Thoracic aorta (tissue), 2 donors: ENCODE measurements around the gene ZNF689. TPM values are rescaled to one million over a fixed set of nuclear protein-coding genes. Genes with fewer than 3 reads are reported as not detected.

Experiments
- ATAC-seq: fragments of 150-250 bp; one replicate; pipeline ENCODE4 v1.8.0; 2017; ENCODE audit warnings: low read depth; ENCODE audit not compliant: insufficient number of reproducible peaks, low FRiP score
- DNase-seq: peaks from one replicate; pipeline ENCODE4 v3.0.0-alpha.2; 2020; ENCODE audit warnings: low spot score
- H3K27ac ChIP-seq, 2 donors: fragments of 200-600 bp; sonication (generic); 1 replicate in 1 of 2; 2 replicates in 1 of 2; pipeline ENCODE4 v1.5.1; 2016; ENCODE audit warnings: mild to moderate bottlenecking in 2 of 2, moderate library complexity in 2 of 2
- H3K27me3 ChIP-seq: fragments of 200-600 bp; sonication (generic); replicated peaks from 2 replicates; pipeline ENCODE4 v1.6.0; 2016; ENCODE audit warnings: mild to moderate bottlenecking; ENCODE audit not compliant: insufficient read depth
- H3K36me3 ChIP-seq: fragments of 200-600 bp; sonication (generic); one replicate; pipeline ENCODE4 v1.5.1; 2016
- H3K4me1 ChIP-seq, 2 donors: fragments of 200-600 bp; sonication (generic); 1 replicate in 1 of 2; 2 replicates in 1 of 2; pipeline versions ENCODE4 v1.5.1 to v1.6.0; 2016; ENCODE audit warnings: low read depth in 2 of 2, mild to moderate bottlenecking in 1 of 2; ENCODE audit not compliant: control insufficient read depth in 1 of 2
- H3K4me3 ChIP-seq: fragments of 200-600 bp; sonication (generic); 2 replicates; pipeline ENCODE4 v1.5.1; 2016; ENCODE audit warnings: mild to moderate bottlenecking
- H3K9me3 ChIP-seq: fragments of 200-600 bp; sonication (generic); 2 replicates; pipeline ENCODE4 v1.5.1; 2016
- CTCF ChIP-seq: fragments of 200-600 bp; sonication (generic); IDR thresholded peaks from one replicate; pipeline ENCODE4 v1.5.1; 2019; ENCODE audit warnings: antibody characterized with exemption
- total RNA-seq, 2 donors: library from RNA; depleted of rRNA; stranded (reverse); fragments of >200 nt; gene quantifications; one replicate each; pipeline versions ENCODE4 v1.1.0 to v1.2.3, GENCODE V29; 2016

ZNF689 gene
- total RNA-seq, 2 donors from 2014 or later: 7.4 to 17.0 TPM

DNA sequence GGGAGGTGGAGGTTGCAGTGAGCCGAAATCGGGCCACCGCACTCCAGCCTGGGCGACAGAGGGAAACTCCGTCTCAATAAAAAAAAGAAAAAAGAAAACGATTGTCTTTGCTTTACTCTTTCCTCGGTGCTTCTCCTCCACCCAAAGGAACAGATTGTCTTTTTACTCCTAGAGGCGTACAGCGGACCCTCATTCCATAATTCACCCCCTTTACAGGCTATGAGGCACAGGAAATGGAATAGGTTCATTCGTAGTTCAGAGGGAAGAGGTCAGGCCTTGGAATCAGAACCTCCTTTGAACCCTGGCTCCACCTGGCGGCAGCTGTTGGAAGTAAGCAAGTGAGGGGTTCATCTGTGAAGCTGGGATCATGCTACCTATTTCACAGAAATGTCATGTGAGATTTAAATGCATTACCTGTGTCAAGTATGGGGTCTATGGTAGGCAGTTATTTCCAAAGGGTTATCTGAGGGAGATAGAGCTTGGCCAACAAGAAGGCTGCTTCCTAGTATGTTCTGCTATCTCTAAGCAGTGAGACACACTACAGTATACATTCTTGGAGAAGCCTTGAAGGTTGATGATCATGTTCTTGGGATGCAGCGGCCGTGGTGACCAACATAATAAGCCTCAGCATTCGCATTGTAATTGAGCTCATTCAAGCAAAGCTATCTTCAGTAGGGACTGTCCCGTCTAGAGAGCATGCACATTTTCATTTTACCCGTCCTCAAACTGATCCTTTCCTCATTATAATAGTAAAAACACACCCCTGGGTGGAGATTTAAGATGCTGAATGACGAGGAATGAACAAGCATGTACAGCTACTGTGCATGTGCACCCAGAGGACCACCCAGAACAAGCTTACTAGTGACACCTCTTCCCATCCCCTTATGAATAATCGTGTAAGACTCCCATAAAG, 18.7 kb upstream of the ZNF689 start:
- Histone ChIP-seq H3K27ac (no peak overlapping the region), H3K4me3 (peak overlapping the region; percentile 57)

DNA sequence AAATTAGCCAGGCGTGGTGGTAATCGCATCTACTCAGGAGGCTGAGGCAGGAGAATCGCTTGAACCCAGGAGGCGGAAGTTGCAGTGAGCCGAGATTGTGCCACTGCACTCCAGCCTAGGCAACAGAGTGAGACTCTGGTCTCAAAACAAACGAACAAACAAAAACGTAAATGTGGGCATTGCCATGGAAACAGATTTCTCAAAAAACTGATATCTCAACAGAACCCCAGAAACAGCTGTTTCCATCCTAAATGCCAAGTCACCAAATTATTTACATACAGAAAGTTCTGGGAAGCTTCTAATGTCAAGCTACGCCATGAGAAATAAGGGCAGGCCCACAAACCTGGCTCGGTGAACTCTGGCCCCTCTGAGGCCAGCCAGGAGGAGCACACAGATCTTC, 16.0 kb upstream of the ZNF689 start:
- DNase-seq (no peak), ATAC-seq (no peak)
- no peaks in the 10 kb centered on the region for H3K9me3 ChIP-seq
- H3K4me1 ChIP-seq: no peaks in the 10 kb centered on the region
- H3K27ac ChIP-seq: no peak overlapping the region
- TF ChIP-seq CTCF: no peak
- H3K36me3 ChIP-seq: no peaks in the 10 kb centered on the region
- no peaks in the 10 kb centered on the region for H3K27me3 ChIP-seq
- no peak overlapping the region for H3K4me3 ChIP-seq

More for the DNA sequence above, 18.7 kb upstream of the ZNF689 start:
- Histone ChIP-seq H3K9me3 (no peaks in the 10 kb centered on the region), H3K27me3 (no peaks in the 10 kb centered on the region), H3K4me1 (peaks cover 0 to 4% of the 10 kb centered on the region in 2 donors), H3K36me3 (no peaks in the 10 kb centered on the region)
- ATAC-seq (peak; percentile 63), DNase-seq (peak; percentile 55)
- TF ChIP-seq CTCF: peak; percentile 83

DNA sequence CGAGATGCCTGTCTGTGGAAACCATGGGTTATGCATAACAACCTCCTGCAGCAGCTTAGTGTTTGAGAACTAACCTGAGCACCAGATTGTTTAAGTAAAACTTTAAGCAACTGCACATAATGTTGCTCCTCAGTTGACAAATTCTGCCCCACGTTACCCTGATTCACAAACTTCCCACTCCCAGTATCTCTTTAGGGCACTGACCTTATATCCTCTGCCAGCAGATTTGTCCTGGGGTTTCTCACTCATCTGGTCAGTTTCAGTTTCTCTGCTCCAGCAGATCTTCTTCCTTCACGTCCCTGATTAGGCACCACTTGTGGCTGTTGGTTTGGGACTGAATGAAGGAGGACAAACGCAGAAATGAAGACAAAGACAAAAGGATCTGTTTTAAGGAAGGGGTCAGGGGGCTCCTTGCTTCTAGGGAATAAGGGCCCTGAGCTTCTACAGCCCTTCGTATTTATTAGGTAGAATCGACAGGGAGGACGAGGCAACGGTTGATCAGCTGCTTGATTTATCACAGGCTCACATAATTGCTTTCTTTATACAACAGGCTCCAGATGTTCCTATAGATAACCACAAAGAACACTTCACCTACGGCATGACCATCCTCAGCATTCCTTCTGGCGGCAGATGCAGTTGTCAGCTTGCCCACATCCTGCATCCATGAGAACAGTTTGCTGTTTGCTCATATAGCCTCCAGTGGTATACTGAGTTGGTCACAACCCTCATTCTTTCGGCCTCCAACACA, 13.5 kb upstream of the ZNF689 start:
- Histone ChIP-seq H3K9me3 (no peaks in the 10 kb centered on the region), H3K4me3 (no peak overlapping the region), H3K27ac (no peak overlapping the region), H3K36me3 (no peaks in the 10 kb centered on the region), H3K27me3 (no peaks in the 10 kb centered on the region), H3K4me1 (no peaks in the 10 kb centered on the region)
- no peak for TF ChIP-seq CTCF
- no peak for ATAC-seq
- no peak for DNase-seq

GRCh38 chr16:30622455-30623032, 12.4 kb upstream of the ZNF689 start:
- Histone ChIP-seq H3K27ac (no peak overlapping the region), H3K9me3 (no peaks in the 10 kb centered on the region), H3K27me3 (no peaks in the 10 kb centered on the region), H3K36me3 (no peaks in the 10 kb centered on the region), H3K4me1 (no peaks in the 10 kb centered on the region), H3K4me3 (no peak overlapping the region)
- DNase-seq (no peak), ATAC-seq (no peak)
- no peak for TF ChIP-seq CTCF

DNA sequence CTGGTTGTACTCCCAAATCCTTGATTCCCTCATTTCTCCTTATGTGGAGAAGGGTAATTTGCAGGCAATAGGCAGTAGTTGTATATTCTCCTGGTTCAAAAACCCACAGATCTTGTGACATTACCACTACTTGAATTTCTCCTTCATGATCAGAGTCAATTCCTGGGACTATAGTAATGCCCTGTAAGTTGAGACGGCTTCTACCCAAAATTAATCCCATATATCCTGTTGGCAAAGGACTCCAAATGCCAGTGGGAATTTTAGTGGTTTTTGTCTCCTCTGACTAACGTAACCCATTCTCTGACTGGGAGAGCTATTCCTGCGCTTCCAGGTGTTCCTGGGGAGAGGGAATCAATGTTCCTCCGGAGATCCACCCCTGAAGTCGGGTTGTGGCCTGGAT, 11.6 kb upstream of the ZNF689 start:
- DNase-seq: no peak
- no peaks in the 10 kb centered on the region for H3K27me3 ChIP-seq
- H3K36me3 ChIP-seq: no peaks in the 10 kb centered on the region
- H3K4me3 ChIP-seq: no peak overlapping the region
- no peak overlapping the region for H3K27ac ChIP-seq
- ATAC-seq: no peak
- H3K4me1 ChIP-seq: no peaks in the 10 kb centered on the region
- no peak for TF ChIP-seq CTCF
- H3K9me3 ChIP-seq: no peaks in the 10 kb centered on the region
